HCT116 (cell line): ENCODE measurements around the gene LIPE. TPM values are rescaled to one million over a fixed set of nuclear protein-coding genes. Genes with fewer than 3 reads are reported as not detected.

Experiments used
- ATAC-seq: fragments of 200-7000 bp; cut with Tn5 transposase; 2 replicates; pipeline ENCODE4 v1.9.1; 2020; ENCODE audit warnings: mild to moderate bottlenecking, moderate library complexity
- BruUV-seq: library from RNA; stranded (reverse); fragments of 400-500 nt; replicated peaks from 2 replicates; lab custom pipeline; 2021; lab: Mats Ljungman, UMichigan
- CTCF ChIA-PET: fragments of 300-600 bp; sonication (Branson Sonifier 250); formaldehyde crosslinking; loops from one replicate; lab custom pipeline; 2021; ENCODE audit warnings: antibody characterized with exemption; lab: Charles Lee
- POLR2A ChIA-PET: fragments of 300-600, 350-600 bp; sonication (Branson Sonifier 250); formaldehyde crosslinking; loops from one replicate; lab custom pipeline; 2021; ENCODE audit warnings: antibody characterized with exemption; lab: Charles Lee
- RAD21 ChIA-PET, 2 experiments: fragments of 300-600 bp; sonication (Branson Sonifier 250); formaldehyde crosslinking; loops; one replicate each; lab custom pipeline; 2023; ENCODE audit warnings: low total read pairs in 2 of 2; ENCODE audit not compliant: uncharacterized antibody in 2 of 2, unreplicated experiment in 2 of 2, low non-redundant PET in 1 of 2; lab: Charles Lee
- DNase-seq: peaks from one replicate; pipeline ENCODE4 v3.0.0-alpha.2; 2010; ENCODE audit warnings: low read depth, low spot score
- H2AFZ ChIP-seq: fragments of 200-600 bp; shearing (Covaris generic), sonication (generic); 2 replicates; pipeline ENCODE4 v1.6.1; 2017; ENCODE audit warnings: low read depth, mixed run types, mixed read lengths, antibody characterized with exemption, low read length; ENCODE audit not compliant: poor library complexity, severe bottlenecking
- H3K27ac ChIP-seq: 2 replicates; pipeline ENCODE4 v1.5.1; 2012; ENCODE audit warnings: low read depth, low read length
- H3K27me3 ChIP-seq: fragments of 200-600 bp; sonication (generic); 2 replicates; pipeline ENCODE4 v1.6.1; 2016; ENCODE audit warnings: mixed run types, low read length, mixed read lengths; ENCODE audit not compliant: insufficient read depth
- H3K36me3 ChIP-seq, 2 experiments: fragments of 200-500 bp in 1 of 2; fragments of 200-600 bp in 1 of 2; sonication (Bioruptor generic) in 1 of 2; sonication (generic) in 1 of 2; 2 replicates each; pipeline versions ENCODE4 v1.5.1 to v1.6.1; 2014 to 2016; ENCODE audit warnings: low read length in 2 of 2, inconsistent platforms in 1 of 2, mixed read lengths in 1 of 2, mixed run types in 1 of 2; ENCODE audit not compliant: insufficient read depth in 2 of 2, control insufficient read depth in 1 of 2
- H3K4me1 ChIP-seq, 2 experiments: fragments of 200-600 bp in 1 of 2; sonication (generic) in 1 of 2; 2 replicates each; pipeline versions ENCODE4 v1.5.1 to v1.6.1; 2012 to 2017; ENCODE audit warnings: low read length in 2 of 2, inconsistent platforms in 1 of 2, mild to moderate bottlenecking in 1 of 2, mixed read lengths in 1 of 2, mixed run types in 1 of 2, moderate library complexity in 1 of 2; ENCODE audit not compliant: insufficient read depth in 2 of 2, control insufficient read depth in 1 of 2
- H3K4me2 ChIP-seq: fragments of 200-600 bp; sonication (generic); 2 replicates; pipeline ENCODE4 v1.6.1; 2017; ENCODE audit warnings: mixed run types, low read length, mixed read lengths
- H3K4me3 ChIP-seq, 2 experiments: fragments of 200-600 bp in 1 of 2; sonication (generic) in 1 of 2; replicated peaks in 1 of 2; 2 replicates each; pipeline ENCODE4 v1.5.1; 2011 to 2016; ENCODE audit warnings: low read length in 2 of 2, control low read depth in 1 of 2, low read depth in 1 of 2, mild to moderate bottlenecking in 1 of 2, mixed read lengths in 1 of 2, mixed run types in 1 of 2
- H3K79me2 ChIP-seq: fragments of 200-600 bp; sonication (generic); 2 replicates; pipeline ENCODE4 v1.6.1; 2017; ENCODE audit warnings: mild to moderate bottlenecking, mixed run types, low read length, moderate library complexity, mixed read lengths; ENCODE audit not compliant: insufficient read depth
- H3K9ac ChIP-seq: fragments of 200-600 bp; sonication (generic); 2 replicates; pipeline ENCODE4 v1.6.1; 2016; ENCODE audit warnings: low read length, mixed read lengths
- H3K9me2 ChIP-seq: fragments of 200-600 bp; sonication (generic), shearing (Covaris generic); 2 replicates; pipeline ENCODE4 v1.6.1; 2017; ENCODE audit warnings: mixed run types, mild to moderate bottlenecking, moderate library complexity; ENCODE audit not compliant: insufficient read depth
- H3K9me3 ChIP-seq, 2 experiments: fragments of 200-500 bp in 1 of 2; fragments of 200-600 bp in 1 of 2; sonication (Bioruptor generic) in 1 of 2; sonication (generic) in 1 of 2; 2 replicates each; pipeline ENCODE4 v1.6.1; 2014 to 2017; ENCODE audit warnings: low read length in 2 of 2, mixed read lengths in 2 of 2, inconsistent platforms in 1 of 2, low read depth in 1 of 2, mild to moderate bottlenecking in 1 of 2, mixed run types in 1 of 2, moderate library complexity in 1 of 2; ENCODE audit not compliant: control insufficient read depth in 1 of 2, insufficient read depth in 1 of 2
- H4K20me1 ChIP-seq: fragments of 200-600 bp; sonication (generic), shearing (Covaris generic); 2 replicates; pipeline ENCODE4 v1.6.1; 2017; ENCODE audit warnings: mixed run types, mild to moderate bottlenecking, moderate library complexity; ENCODE audit not compliant: insufficient read depth
- CBX3 ChIP-seq: IDR thresholded peaks from 2 replicates; pipeline ENCODE4 v1.6.1; 2012; ENCODE audit warnings: low read depth
- CEBPB ChIP-seq: IDR thresholded peaks from 2 replicates; pipeline ENCODE4 v1.6.1; 2012; ENCODE audit warnings: low read depth
- CTCF ChIP-seq, 3 experiments: fragments of 200-600 bp in 1 of 3; sonication (generic) in 1 of 3; IDR thresholded peaks in 2 of 3; conservative IDR thresholded peaks in 1 of 3; 2 replicates each; pipeline ENCODE4 v1.5.1; 2012 to 2017; ENCODE audit warnings: low read depth in 2 of 3, low read length in 2 of 3, antibody characterized with exemption in 1 of 3, borderline replicate concordance in 1 of 3, control low read depth in 1 of 3, mild to moderate bottlenecking in 1 of 3, mixed read lengths in 1 of 3, mixed run types in 1 of 3, moderate library complexity in 1 of 3; ENCODE audit not compliant: insufficient read depth in 1 of 3
- EGR1 ChIP-seq: IDR thresholded peaks from 2 replicates; pipeline ENCODE4 v1.6.1; 2012; ENCODE audit warnings: low read depth
- ELF1 ChIP-seq: IDR thresholded peaks from 2 replicates; pipeline ENCODE4 v1.6.1; 2012; ENCODE audit warnings: low read depth, borderline replicate concordance
- EZH2 ChIP-seq: fragments of 200-600 bp; sonication (generic); IDR thresholded peaks from 2 replicates; pipeline ENCODE4 v1.6.1; 2017; ENCODE audit warnings: antibody characterized with exemption, mixed run types
- FOSL1 ChIP-seq: IDR thresholded peaks from 2 replicates; pipeline ENCODE4 v1.6.1; 2012; ENCODE audit warnings: low read depth
- JUND ChIP-seq: IDR thresholded peaks from 2 replicates; pipeline ENCODE4 v1.6.1; 2012
- POLR2A ChIP-seq: IDR thresholded peaks from 2 replicates; pipeline ENCODE4 v1.7.0; 2011; ENCODE audit warnings: borderline replicate concordance; ENCODE audit not compliant: insufficient read depth, insufficient read length; ENCODE audit errors: extremely low read depth
- POLR2AphosphoS5 ChIP-seq: IDR thresholded peaks from 2 replicates; pipeline ENCODE4 v1.6.1; 2011; ENCODE audit warnings: mild to moderate bottlenecking, low read depth, low read length, moderate library complexity
- RAD21 ChIP-seq: IDR thresholded peaks from 2 replicates; pipeline ENCODE4 v1.6.1; 2012; ENCODE audit warnings: low read depth, mild to moderate bottlenecking
- SIN3A ChIP-seq: IDR thresholded peaks from 2 replicates; pipeline ENCODE4 v1.6.1; 2012; ENCODE audit warnings: low read depth
- SP1 ChIP-seq: IDR thresholded peaks from 2 replicates; pipeline ENCODE4 v1.6.1; 2012; ENCODE audit warnings: low read depth
- SRF ChIP-seq: IDR thresholded peaks from 2 replicates; pipeline ENCODE4 v1.6.1; 2012; ENCODE audit warnings: low read depth
- TCF7L2 ChIP-seq: IDR thresholded peaks from 2 replicates; pipeline ENCODE4 v1.7.0; 2011; ENCODE audit warnings: borderline replicate concordance, inconsistent platforms; ENCODE audit not compliant: insufficient read depth, insufficient read length; ENCODE audit errors: extremely low read depth
- ZFX ChIP-seq: fragments of 450-650 bp; IDR thresholded peaks from 2 replicates; pipeline ENCODE4 v1.6.1; 2017
- ZNF274 ChIP-seq: fragments of 200-500 bp; sonication (Bioruptor generic); IDR thresholded peaks from 2 replicates; pipeline ENCODE4 v1.6.1; 2014; ENCODE audit warnings: mild to moderate bottlenecking, low read depth, low read length, inconsistent platforms
- intact Hi-C: fragments of 100-400 bp; cut with micrococcal nuclease; formaldehyde crosslinking; loops from 2 replicates; pipeline ENCODE4 v1.10.0; 2022
- total RNA-seq: library from RNA; stranded (reverse); gene quantifications from one replicate; pipeline ENCODE4 v1.2.1, GENCODE V29; 2021; ENCODE audit not compliant: unreplicated experiment
- TF ChIP-seq, protein P1 (sequence below): IDR thresholded peaks from 2 replicates; pipeline ENCODE4 v1.6.1; 2012
- TF ChIP-seq, protein P2 (sequence below): IDR thresholded peaks from 2 replicates; pipeline ENCODE4 v1.6.1; 2012

LIPE gene
- total RNA-seq, 1 experiment from 2014 or later = 11.3 TPM

DNA sequence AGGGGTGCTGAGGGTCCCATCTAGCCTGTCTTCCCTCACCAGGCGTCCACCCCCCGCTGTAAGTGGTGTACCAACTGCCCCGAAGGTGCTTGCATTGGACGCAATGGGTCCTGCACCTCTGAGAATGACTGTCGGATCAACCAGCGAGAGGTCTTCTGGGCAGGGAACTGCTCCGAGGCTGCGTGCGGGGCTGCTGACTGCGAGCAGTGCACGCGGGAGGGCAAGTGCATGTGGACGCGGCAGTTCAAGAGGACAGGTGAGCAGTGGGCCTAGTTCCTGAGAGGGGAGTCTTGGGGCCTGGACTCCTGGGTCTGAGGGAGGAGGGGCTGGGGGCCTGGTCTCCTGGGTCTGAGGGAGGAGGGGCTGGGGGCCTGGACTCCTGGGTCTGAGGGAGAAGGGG, 64.8 kb downstream of the LIPE start:
- ATAC-seq (no peak), DNase-seq (no peak)
- Histone ChIP-seq H3K79me2 (no peaks in the 10 kb centered on the region), H3K9ac (no peak overlapping the region), H3K4me1 (no peaks in the 10 kb centered on the region), H2AFZ (no peak overlapping the region), H3K4me3 (no peak overlapping the region), H4K20me1 (no peaks in the 10 kb centered on the region), H3K9me3 (peaks cover 9 to 10% of the 10 kb centered on the region in 2 experiments; a peak in 2 of 4 replicates), H3K36me3 (peaks cover 0 to 11% of the 10 kb centered on the region in 2 experiments; a peak in 2 of 4 replicates), H3K9me2 (no peaks in the 10 kb centered on the region), H3K27me3 (no peaks in the 10 kb centered on the region), H3K27ac (no peak overlapping the region), H3K4me2 (no peak overlapping the region)
- POLR2A ChIA-PET = no interaction called here
- RAD21 ChIA-PET = no interaction called here
- intact Hi-C loops = no loop called here
- TF ChIP-seq POLR2AphosphoS5 (no peak), CEBPB (no peak), CBX3 (no peak), ZFX (no peak), SRF (no peak)
- TF ChIP-seq, protein P1, sequence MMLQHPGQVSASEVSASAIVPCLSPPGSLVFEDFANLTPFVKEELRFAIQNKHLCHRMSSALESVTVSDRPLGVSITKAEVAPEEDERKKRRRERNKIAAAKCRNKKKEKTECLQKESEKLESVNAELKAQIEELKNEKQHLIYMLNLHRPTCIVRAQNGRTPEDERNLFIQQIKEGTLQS = no peak
- CTCF ChIA-PET = no interaction called here
- no TSS peak for BruUV-seq

DNA sequence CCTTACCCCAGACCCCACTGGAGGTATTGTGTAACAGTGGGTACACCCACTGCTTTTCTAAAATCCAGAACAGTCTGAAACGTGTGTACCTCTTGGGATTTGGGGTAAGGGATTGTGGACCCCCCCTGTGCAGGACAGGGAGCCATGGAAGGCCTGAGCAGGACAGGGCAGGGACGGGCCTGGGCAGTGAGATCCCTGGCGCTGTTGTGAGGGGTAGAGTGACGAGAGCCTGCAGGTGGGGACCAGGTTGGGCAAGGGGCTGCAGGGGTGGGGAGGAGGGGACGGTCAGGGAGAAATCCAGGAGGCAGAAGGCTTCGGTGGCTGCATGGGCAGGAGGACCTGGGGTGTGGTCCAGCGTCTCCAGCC, 65.7 kb downstream of the LIPE start:
- intact Hi-C loops = no loop called here
- TF ChIP-seq SIN3A = no peak
- TF ChIP-seq, protein P1 = no peak
- TF ChIP-seq SRF = no peak
- no peak for TF ChIP-seq SP1
- TF ChIP-seq EZH2 = no peak
- no peak for TF ChIP-seq FOSL1
- no peak for TF ChIP-seq ZFX
- TF ChIP-seq CBX3 = no peak
- TF ChIP-seq POLR2AphosphoS5 = no peak
- TF ChIP-seq, protein P2, sequence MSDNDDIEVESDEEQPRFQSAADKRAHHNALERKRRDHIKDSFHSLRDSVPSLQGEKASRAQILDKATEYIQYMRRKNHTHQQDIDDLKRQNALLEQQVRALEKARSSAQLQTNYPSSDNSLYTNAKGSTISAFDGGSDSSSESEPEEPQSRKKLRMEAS = no peak
- no peak for TF ChIP-seq ZNF274
- no peak for TF ChIP-seq POLR2A
- TF ChIP-seq ELF1 = no peak
- TF ChIP-seq JUND = no peak
- no peak for TF ChIP-seq RAD21
- TF ChIP-seq EGR1 = no peak
- no peak for TF ChIP-seq TCF7L2
- TF ChIP-seq CTCF (IDR thresholded peaks at IDR 0.05 in 2 of 3, conservative IDR thresholded peaks at IDR 0.05 in 1 of 3; ENCODE audit: borderline replicate concordance in 1 of 3, insufficient read depth in 1 of 3, low read depth in 2 of 3, low read length in 2 of 3) = no peak
- TF ChIP-seq CEBPB = no peak
- Histone ChIP-seq H3K9ac (no peak overlapping the region), H3K9me3 (peaks cover 9 to 10% of the 10 kb centered on the region in 2 experiments; a peak in 2 of 4 replicates), H3K36me3 (peaks cover 0 to 11% of the 10 kb centered on the region in 2 experiments; a peak in 2 of 4 replicates), H3K27me3 (no peaks in the 10 kb centered on the region), H4K20me1 (no peaks in the 10 kb centered on the region), H3K4me3 (no peak overlapping the region), H3K9me2 (no peaks in the 10 kb centered on the region), H3K4me1 (no peaks in the 10 kb centered on the region), H3K79me2 (no peaks in the 10 kb centered on the region), H3K4me2 (no peak overlapping the region), H2AFZ (no peak overlapping the region), H3K27ac (no peak overlapping the region)
- ATAC-seq = no peak
- ChIA-PET CTCF (no interaction called here), POLR2A (no interaction called here), RAD21 (no interaction called here)
- BruUV-seq = no TSS peak
- no peak for DNase-seq
